GM19099 (cell line): ENCODE measurements around the gene MAP4K3.

ENCODE experiments used
- POLR2A ChIP-seq: IDR thresholded peaks from 3 replicates; pipeline ENCODE4 v1.6.1; 2011; ENCODE audit warnings: low read depth; ENCODE audit not compliant: insufficient read length; ENCODE audit errors: extremely low read depth

MAP4K3 gene

DNA sequence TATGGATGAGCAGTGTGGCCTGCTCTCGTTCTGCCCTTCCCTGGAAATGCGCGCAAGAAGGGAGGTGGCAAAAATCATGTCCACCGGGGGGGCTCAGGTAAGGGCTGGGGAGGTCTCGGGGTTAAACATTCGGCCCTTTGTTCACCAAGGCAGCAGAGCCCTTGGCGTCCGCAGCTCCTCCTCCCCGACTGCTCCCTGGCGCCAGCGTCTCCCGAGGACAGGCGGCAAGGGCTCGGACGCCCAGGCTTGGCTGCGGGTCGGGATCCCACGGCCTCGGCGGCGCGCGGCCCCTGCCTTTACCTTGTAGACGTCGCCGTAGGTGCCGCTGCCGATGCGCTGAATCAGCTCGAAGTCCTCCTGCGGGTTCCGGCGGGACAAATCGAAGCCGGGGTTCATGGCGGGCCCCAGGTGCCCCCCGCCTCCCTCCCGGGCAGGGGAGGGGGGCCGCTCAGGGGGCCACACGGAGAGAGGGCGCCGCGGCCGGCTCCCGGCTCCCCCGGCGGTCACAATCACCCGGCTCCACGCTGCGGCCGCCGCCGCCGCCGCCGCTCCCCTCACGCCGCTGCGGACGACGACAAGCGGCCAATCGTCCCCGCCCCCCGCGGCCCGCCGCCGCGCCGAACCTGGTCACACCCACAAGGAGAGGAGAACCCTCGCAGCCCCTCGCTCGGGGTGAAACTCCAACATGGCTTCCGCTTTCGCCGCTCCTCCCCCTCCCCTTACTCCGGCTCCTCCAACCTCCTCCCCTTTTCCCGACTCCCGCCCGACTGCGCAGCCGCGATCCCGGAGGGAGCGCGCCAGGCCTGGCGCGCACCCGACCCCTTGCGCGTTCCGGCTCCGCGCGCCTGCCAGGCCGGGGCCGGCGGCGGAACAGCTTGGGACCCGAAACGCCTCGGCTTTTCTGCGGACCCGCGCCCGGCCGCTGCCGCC, at the start of gene MAP4K3:
Gene MAP4K3 (minus strand): TSS at position 694 of the 930 bp plus-strand sequence. CDS start 298 bp downstream, at position 396.
- peak; percentile 56 for TF ChIP-seq POLR2A

DNA sequence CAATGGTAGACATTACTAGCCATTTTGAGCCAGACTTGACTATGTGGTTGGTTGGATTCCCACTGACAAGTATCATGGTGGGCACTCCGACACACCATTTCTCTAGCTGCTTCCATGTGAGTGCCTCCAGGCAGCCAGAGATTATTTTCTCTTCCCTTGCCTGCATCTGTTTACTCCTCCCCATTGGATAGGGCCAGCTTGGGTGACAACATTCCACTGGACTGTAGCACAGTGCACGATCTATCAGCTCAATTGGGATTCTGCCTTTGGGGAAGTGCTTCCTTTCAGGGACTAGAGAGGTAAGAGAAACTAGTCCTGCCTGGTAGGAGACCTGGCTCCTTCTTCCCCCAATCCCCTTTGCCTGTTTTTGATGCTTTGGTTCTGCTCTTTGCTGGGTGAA, 49.0 kb upstream of the MAP4K3 start:
- TF ChIP-seq POLR2A: no peak

DNA sequence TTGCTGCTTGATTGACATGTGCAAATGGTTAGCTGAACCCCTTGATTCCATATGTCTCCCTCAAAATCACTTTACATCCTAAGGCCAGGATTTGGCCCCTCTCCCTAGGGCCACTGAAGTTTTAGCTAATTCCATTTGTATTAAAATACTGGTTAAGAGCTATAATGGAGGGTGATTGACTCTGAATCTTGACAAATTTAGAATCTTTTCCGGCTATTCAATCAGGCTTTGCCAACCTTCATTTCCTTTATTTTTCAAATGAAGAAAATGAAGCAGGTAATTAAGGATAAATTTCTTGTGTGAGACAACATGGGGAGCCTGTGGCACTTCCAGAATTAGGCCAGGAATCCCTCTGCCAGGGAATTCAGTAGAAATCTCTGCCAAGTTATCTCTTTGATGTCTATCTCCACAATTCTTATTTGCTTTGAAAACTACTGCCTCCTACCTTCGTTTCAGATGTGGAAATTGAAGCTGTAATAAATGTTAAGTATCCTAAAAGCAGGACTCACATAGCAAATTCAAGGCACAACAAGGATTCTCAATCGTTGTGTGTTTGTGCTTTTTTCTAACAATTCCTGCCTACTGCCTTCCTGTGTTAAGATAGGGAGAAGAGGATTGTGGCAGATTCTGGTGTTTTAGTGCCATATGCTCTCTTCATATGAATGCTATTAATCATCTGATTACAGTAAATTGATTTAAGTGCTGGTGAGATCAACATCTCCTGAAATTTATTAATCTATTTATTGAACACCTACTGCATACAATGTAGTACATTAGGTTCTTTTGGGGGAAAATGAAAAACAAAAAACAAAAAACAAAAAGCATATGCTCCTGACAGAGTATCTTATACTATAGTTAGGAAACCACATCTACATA, 47.8 kb upstream of the MAP4K3 start:
- no peak for TF ChIP-seq POLR2A

DNA sequence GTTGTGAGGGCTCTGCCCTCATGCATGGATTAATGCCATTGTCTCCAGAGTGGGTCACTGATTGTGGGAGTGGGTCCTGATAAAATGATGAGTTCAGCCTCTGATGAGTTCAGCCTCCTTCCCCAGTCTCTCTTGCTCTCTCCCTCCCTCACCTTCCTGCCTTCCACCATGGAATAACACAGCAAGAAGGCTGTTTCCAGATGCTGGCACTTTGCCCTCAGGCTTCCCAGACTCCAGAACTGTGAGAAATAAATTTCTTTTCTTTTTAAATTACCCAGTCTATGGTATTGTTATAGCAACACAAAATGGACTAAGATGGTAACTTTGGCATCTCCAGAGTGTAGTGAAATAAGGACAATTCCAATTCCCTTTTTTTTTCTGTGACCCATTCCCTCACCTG, 47.1 kb upstream of the MAP4K3 start:
- no peak for TF ChIP-seq POLR2A

DNA sequence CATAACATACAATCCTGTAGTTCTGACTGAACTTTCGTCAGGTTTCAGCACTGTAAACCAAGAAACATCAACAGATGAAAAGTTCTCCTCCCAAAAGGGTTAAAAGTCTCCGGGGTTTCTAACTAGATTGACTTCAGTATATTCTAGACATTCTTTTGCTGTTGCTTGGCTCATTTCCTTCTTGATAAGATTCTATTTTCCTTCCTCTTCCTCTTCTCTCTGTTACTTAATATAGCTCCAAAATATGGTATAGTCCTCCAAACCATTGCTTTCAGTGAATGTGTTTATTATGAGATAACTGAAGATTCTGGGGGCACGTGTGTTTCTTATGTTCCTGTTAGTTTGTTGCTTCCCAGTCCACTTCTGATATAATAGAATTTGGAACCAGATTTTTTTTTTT, 46.4 kb upstream of the MAP4K3 start:
- TF ChIP-seq POLR2A: no peak

DNA sequence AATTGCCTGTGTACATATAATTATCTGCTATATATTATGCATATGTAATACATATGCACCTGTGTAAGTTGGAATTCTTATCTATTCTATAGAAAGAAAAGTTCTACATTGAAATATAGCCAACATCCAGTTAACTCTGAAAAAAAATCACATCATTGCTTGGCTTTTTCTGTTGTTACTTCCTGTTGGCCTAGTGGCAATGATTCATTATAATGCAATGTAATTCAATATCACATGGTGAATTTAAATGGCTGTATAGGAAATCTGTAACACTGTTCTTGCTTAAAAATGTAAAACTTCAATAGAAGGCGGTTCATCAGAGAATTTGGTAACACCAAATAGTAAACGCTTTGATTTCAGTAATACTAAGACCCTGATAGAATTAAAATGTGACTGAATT, 44.5 kb upstream of the MAP4K3 start:
- no peak for TF ChIP-seq POLR2A

DNA sequence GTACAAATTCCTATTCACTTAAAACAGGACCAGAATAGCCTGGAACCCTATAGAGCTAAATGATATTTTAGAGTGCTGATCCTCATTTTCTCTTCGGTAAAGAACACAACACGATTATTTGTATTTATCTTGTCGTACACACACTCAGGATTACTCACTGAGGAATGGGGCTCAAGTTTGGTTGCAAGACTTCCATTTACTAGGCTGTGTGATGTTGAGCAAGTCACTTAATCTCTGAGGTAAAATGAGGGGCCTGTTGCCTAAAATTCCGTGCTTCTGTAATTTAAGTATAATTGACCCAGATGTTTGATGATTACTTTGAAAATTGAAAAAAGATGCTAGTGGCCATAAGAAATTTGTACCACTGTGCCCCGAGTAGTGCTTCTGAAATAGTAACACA, 42.6 kb upstream of the MAP4K3 start:
- no peak for TF ChIP-seq POLR2A

DNA sequence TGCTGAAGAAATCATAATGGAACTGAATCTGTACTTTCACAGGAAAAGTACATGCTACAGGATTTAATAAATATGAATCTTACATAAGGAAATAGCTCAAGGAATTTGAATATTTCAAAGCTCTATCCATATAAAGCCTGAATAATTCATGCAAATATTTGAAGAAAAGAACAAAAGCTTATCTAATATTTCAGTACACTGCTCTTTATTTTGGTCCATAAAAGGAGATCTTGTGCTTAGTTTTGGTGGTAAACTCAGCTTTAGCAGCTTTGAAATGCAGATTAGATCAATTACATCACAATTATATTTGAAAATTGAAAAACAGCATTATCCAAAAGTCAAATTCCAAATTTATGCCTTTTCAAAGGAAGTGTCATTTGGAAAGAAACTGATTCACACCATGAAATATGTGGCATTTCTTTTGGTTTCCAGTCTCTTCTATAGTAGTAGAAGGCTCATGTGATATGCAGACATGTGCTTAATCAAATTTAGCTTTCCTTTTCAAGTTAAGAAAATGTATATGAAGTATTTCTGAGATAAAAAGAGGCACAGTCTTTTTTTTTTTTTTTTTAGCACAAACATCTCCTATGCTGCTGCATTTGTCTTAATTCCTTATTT, 42.1 kb upstream of the MAP4K3 start:
- no peak for TF ChIP-seq POLR2A

DNA sequence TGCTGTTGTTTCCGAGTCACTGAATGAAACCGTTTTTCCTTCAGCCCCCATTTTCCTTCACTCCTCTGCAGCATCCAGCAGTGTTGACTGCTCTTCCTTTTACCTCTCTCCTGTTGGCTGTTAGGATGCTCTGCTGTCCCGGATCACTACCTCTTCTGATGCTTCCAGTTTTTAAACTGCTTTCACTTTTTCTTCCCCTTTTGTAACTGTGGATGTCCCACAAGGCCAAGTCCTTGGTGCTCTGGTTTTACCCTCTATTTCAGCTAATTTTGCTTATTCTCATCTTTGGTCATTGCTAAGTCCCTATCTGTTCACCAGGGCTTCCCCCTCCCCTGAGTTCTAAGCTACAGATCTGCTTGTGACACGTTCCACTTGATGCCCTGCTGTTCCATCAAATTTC, 39.4 kb upstream of the MAP4K3 start:
- TF ChIP-seq POLR2A: no peak

DNA sequence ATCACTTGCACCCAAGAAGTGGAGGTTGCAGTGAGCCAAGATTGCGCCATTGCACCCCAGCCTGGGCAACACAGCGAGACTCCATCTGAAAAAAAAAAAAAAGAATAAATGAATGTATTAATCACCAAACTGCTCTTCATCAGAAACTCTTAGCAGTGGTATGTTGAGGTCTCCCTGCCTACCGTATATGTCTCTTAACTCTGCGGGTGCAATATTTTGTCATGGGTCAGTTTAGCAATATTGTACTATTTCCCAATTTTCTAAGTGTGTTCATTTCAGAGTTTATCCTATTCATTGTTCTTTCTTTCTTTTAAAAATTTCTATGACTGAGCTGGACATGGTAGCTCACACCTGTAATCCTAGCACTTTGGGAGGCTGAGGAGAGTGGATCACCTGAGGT, 37.9 kb upstream of the MAP4K3 start:
- TF ChIP-seq POLR2A: no peak

DNA sequence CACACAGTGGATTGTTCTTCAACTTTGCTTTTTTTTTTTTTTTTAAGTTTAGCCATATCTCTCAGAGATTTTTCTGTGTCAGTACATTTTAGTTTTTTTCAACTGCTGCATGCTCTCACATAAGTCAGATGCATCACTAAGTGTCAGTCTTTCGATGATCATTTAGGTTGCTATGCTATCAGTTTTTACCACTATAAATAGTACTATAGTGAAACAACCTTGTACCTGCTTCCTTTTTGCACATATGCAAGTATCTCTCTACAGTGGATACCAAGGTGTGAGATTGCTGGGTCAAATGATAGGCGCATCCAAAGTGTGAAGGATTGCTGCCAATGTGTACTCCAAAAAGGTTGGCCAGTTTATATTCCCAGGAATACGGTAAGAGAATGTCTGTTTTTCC, 33.5 kb upstream of the MAP4K3 start:
- no peak for TF ChIP-seq POLR2A

DNA sequence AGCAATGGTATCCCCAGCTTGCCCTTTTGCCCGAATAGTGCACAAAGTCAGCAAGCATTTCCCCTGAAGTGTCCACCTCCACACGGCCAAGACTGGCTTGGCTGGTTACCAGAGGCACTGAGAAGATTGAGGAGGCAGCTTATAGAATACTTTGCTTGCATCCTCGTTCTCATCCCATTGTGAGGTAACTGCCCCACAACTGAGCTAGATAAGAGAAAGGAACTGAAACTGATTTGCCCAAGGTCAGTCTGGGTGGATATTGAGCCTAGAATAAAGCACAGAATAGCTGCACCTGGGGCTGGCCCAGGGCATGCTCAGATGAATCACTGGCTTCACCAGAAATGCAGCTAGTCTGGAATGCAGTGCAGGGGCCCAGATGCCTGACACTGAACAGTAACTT, 32.7 kb upstream of the MAP4K3 start:
- no peak for TF ChIP-seq POLR2A

DNA sequence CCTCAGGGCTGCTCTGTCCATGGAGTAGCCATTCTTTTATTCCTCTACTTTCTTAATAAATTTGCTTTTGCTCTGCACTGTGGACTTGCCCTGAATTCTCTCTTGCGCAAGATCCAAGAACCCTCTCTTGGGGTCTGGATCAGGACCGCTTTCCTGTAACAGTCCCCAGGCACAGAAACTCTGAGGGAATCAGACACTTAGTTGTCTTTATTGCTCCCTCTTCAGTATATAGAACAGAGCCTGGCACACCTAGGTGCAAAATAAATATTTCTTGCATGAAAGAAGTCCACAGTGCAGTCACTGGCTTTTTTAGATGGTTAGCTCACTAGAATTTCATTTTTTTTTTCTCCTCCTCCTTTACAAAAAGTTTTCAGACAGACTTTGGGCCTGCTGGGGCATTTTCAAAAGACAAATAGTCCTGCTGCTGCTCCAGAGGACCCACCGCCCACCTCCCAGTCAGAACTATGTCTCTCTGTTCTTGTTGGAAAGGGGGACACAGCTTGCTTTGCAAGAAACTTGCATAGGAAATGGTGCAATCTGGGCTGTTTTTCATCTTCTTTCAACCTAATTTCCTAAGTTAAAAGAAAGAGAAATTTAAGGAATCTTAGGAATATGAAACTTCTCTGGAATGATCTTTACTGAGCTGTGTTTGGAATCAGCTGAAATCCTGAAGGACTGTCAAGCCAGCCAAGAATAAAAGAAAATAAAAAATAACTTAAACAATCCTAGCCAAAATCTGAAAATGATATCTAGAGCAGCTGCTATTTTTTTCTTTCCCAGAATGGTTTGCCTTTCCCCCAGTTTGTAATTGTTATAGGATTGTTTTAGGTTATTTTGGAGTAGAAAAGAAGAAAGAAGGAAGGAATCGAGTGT, 31.7 kb upstream of the MAP4K3 start:
- no peak for TF ChIP-seq POLR2A

DNA sequence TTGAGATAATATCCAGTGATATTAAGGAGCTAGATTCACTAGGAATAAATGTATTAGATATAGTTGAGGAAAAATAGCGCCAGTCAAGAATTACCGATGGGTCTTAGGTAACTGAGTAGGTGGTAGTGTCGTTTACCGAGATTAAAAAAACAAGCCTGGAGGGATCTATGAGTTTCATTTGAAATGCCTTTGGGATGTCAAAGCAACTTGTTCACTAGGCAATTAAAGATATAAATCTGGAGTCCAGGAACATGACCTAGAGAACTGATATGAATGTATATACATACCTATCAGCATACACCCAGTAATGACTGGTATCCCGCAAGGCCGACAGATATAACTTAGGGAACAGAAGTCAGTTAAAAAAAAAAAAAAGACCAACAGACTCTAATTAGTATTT, 29.2 kb upstream of the MAP4K3 start:
- TF ChIP-seq POLR2A: no peak
